HepG2 (cell line): ENCODE measurements around the gene APOA1. TPM values are rescaled to one million over a fixed set of nuclear protein-coding genes. Genes with fewer than 3 reads are reported as not detected.

ENCODE experiments used
- ATAC-seq: fragments of 200-7000 bp; cut with Tn5 transposase; 3 replicates; pipeline ENCODE4 v1.9.1; 2020; ENCODE audit warnings: mild to moderate bottlenecking, moderate library complexity
- BruUV-seq: library from RNA; stranded (reverse); fragments of 400-500 nt; replicated peaks from 2 replicates; lab custom pipeline; 2021; lab: Mats Ljungman, UMichigan
- CTCF ChIA-PET: fragments of 300-600 bp; formaldehyde crosslinking; extraction: SDS; loops from one replicate; lab custom pipeline; 2021; ENCODE audit warnings: low total read pairs, inconsistent platforms, low intra/inter-chr PET ratio; lab: Yijun Ruan, JAX
- POLR2A ChIA-PET: fragments of 350-600 bp; sonication (Branson Sonifier 250); formaldehyde crosslinking; loops from one replicate; lab custom pipeline; 2020; ENCODE audit warnings: antibody characterized with exemption, inconsistent platforms; lab: Yijun Ruan, JAX
- DNase-seq: peaks from one replicate; pipeline ENCODE4 v3.0.0-alpha.2; 2015; ENCODE audit warnings: low spot score
- FAIRE-seq: peaks from 3 replicates; lab custom pipeline; 2011; peaks lifted over from hg19 to GRCh38; lab: Jason Lieb, UNC
- H2AFZ ChIP-seq: one replicate; pipeline ENCODE4 v1.6.1; 2011; ENCODE audit warnings: low read length, inconsistent platforms
- H3K27ac ChIP-seq: fragments of 300-600 bp; 3 replicates; pipeline ENCODE4 v1.8.0; 2011; ENCODE audit warnings: mixed run types, mild to moderate bottlenecking, mixed read lengths, low read length, inconsistent platforms; ENCODE audit not compliant: insufficient read depth; ENCODE audit errors: extremely low read length
- H3K27me3 ChIP-seq, 2 experiments: fragments of 200-600 bp in 1 of 2; 2 replicates in 1 of 2; 3 replicates in 1 of 2; pipeline versions ENCODE4 v1.6.0 to v1.8.0; 2011; ENCODE audit warnings: low read length in 2 of 2, mild to moderate bottlenecking in 2 of 2, moderate library complexity in 2 of 2, inconsistent platforms in 1 of 2; ENCODE audit not compliant: insufficient read depth in 2 of 2, control insufficient read depth in 1 of 2
- H3K36me3 ChIP-seq, 2 experiments: fragments of 200-600 bp in 1 of 2; replicated peaks in 1 of 2; 2 replicates in 1 of 2; 3 replicates in 1 of 2; pipeline versions ENCODE4 v1.5.1 to v1.8.0; 2011; ENCODE audit warnings: low read length in 2 of 2, inconsistent platforms in 1 of 2; ENCODE audit not compliant: insufficient read depth in 2 of 2, control insufficient read depth in 1 of 2
- H3K4me1 ChIP-seq: 2 replicates; pipeline ENCODE4 v1.5.1; 2012; ENCODE audit warnings: low read length, inconsistent platforms; ENCODE audit not compliant: insufficient read depth
- H3K4me2 ChIP-seq: 2 replicates; pipeline ENCODE4 v1.6.0; 2011; ENCODE audit warnings: low read depth, low read length, inconsistent platforms
- H3K4me3 ChIP-seq, 3 experiments: fragments of 200-600 bp in 1 of 3; sonication (generic), shearing (Covaris generic) in 1 of 3; replicated peaks in 1 of 3; 2 replicates each; pipeline ENCODE4 v1.5.1; 2011 to 2016; ENCODE audit warnings: low read length in 3 of 3, inconsistent platforms in 2 of 3, low read depth in 2 of 3, mild to moderate bottlenecking in 2 of 3, control low read depth in 1 of 3, mixed read lengths in 1 of 3; ENCODE audit not compliant: insufficient read depth in 1 of 3
- H3K79me2 ChIP-seq: one replicate; pipeline ENCODE4 v1.6.1; 2011; ENCODE audit warnings: low read length, inconsistent platforms; ENCODE audit not compliant: insufficient read depth
- H3K9ac ChIP-seq: 2 replicates; pipeline ENCODE4 v1.6.0; 2011; ENCODE audit warnings: mild to moderate bottlenecking, low read depth, low read length, inconsistent platforms; ENCODE audit not compliant: insufficient read depth
- H3K9me3 ChIP-seq: 2 replicates; pipeline ENCODE4 v1.5.1; 2012; ENCODE audit warnings: mild to moderate bottlenecking, low read length
- H4K20me1 ChIP-seq: 2 replicates; pipeline ENCODE4 v1.6.0; 2011; ENCODE audit warnings: inconsistent platforms, mild to moderate bottlenecking, low read length, moderate library complexity; ENCODE audit not compliant: insufficient read depth
- PAX8 ChIP-seq: sonication (generic); formaldehyde crosslinking; IDR thresholded peaks from 2 replicates; pipeline ENCODE4 v1.8.0; 2022; ENCODE audit warnings: mild to moderate bottlenecking, missing genetic modification reagents, borderline replicate concordance
- PRPF4 ChIP-seq: fragments of 200-400 bp; formaldehyde crosslinking; IDR thresholded peaks from 2 replicates; pipeline ENCODE4 v1.6.1; 2016; ENCODE audit warnings: low read length, low read depth; ENCODE audit not compliant: poor library complexity, severe bottlenecking
- RBM22 ChIP-seq: fragments of 200-400 bp; formaldehyde crosslinking; optimal IDR thresholded peaks from 2 replicates; pipeline ENCODE3; 2017; ENCODE audit warnings: mild to moderate bottlenecking, low read length, moderate library complexity
- SSRP1 ChIP-seq: IDR thresholded peaks from 2 replicates; pipeline ENCODE4 v1.6.1; 2016; ENCODE audit warnings: control low read depth
- ZFP91 ChIP-seq: sonication (generic); formaldehyde crosslinking; IDR thresholded peaks from 2 replicates; pipeline ENCODE4 v1.9.0; 2022; ENCODE audit warnings: missing genetic modification reagents, mild to moderate bottlenecking, borderline replicate concordance
- ZNF367 ChIP-seq: sonication (generic); formaldehyde crosslinking; IDR thresholded peaks from 2 replicates; pipeline ENCODE4 v1.4.0; 2020; ENCODE audit warnings: missing genetic modification reagents, borderline replicate concordance
- WGBS: methylation state at CpG from one replicate; pipeline ENCODE4 v1.1.6; 2017; ENCODE audit warnings: low lambda C conversion rate; 5-methylcytosine and 5-hydroxymethylcytosine counted together
- in situ Hi-C: cut with HindIII; loops from 2 replicates; pipeline ENCODE4 v1.10.0; 2017; ENCODE audit warnings: low pct_unique_long_range_greater_than_20kb; ENCODE audit not compliant: extremely low pct_ligation_motif_present
- intact Hi-C: fragments of 100-400 bp; cut with micrococcal nuclease; formaldehyde crosslinking; loops from one replicate; pipeline ENCODE4 v1.10.0; 2022; ENCODE audit not compliant: unreplicated experiment
- polyA plus RNA-seq, 8 experiments: library from polyadenylated mRNA; depleted of rRNA in 3 of 8; stranded (reverse) in 7 of 8; unstranded in 1 of 8; fragments of >200 nt; fragmentation: Illumina TruSeq in 4 of 8; extraction: Trizol in 4 of 8; gene quantifications; 2 replicates each; pipeline versions ENCODE4 v1.2.1 to v1.2.3, GENCODE V29; 2011 to 2016; ENCODE audit warnings: low read depth in 4 of 8, missing spikeins in 1 of 8, mixed read lengths in 1 of 8; ENCODE audit not compliant: insufficient read depth in 1 of 8
- total RNA-seq, 5 experiments: library from RNA; depleted of rRNA; stranded (reverse); fragments of >200 nt; fragmentation: Illumina TruSeq; extraction: Trizol; gene quantifications; 2 replicates each; pipeline ENCODE4 v1.2.3, GENCODE V29; 2016; ENCODE audit warnings: low read depth in 1 of 5
- TF ChIP-seq, protein P1 (sequence below): sonication (generic); formaldehyde crosslinking; IDR thresholded peaks from 2 replicates; pipeline ENCODE4 v1.4.0; 2020; ENCODE audit warnings: missing genetic modification reagents, mild to moderate bottlenecking, borderline replicate concordance
- TF ChIP-seq, protein P2 (sequence below): sonication (generic); formaldehyde crosslinking; IDR thresholded peaks from 2 replicates; pipeline ENCODE4 v1.4.0; 2020; ENCODE audit warnings: mild to moderate bottlenecking, missing genetic modification reagents

APOA1 gene
- total and polyA plus RNA-seq, 2 of the 13 experiments (the other 11 are each of a cell fraction or from before 2014, with no cell fraction given), result 1,973 to 5,485 TPM

GRCh38 chr11:116868066-116868465 is 30.6 kb upstream of the APOA1 start (continued):
- TF ChIP-seq ZFP91 (no peak), PRPF4 (no peak), PAX8 (CRISPR knock-in tag) (no peak), SSRP1 (CRISPR knock-in tag) (no peak)
- TF ChIP-seq, protein P1, sequence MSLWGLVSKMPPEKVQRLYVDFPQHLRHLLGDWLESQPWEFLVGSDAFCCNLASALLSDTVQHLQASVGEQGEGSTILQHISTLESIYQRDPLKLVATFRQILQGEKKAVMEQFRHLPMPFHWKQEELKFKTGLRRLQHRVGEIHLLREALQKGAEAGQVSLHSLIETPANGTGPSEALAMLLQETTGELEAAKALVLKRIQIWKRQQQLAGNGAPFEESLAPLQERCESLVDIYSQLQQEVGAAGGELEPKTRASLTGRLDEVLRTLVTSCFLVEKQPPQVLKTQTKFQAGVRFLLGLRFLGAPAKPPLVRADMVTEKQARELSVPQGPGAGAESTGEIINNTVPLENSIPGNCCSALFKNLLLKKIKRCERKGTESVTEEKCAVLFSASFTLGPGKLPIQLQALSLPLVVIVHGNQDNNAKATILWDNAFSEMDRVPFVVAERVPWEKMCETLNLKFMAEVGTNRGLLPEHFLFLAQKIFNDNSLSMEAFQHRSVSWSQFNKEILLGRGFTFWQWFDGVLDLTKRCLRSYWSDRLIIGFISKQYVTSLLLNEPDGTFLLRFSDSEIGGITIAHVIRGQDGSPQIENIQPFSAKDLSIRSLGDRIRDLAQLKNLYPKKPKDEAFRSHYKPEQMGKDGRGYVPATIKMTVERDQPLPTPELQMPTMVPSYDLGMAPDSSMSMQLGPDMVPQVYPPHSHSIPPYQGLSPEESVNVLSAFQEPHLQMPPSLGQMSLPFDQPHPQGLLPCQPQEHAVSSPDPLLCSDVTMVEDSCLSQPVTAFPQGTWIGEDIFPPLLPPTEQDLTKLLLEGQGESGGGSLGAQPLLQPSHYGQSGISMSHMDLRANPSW, result no peak
- TF ChIP-seq, all 625 proteins: peak for 0

DNA sequence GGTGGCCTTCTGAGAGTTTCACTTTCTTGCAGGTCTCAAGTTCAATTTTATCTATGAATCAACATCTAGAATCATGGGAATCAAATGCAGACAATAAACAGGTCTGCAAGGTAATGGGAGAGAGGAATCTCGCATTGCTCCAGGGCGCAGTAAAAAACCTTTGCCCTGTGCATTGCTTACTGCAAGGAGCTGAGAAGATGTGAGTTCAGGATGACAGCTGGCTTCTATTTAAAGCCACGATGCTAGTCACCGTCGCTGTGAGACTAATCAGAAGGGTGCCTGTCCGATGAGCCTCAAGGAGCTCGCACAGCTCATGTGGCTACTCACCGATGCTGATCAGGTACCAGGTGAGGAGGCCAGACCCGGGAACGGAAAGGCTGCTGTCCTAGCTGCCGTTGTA is 30.2 kb upstream of the APOA1 start:
- H3K27me3 ChIP-seq, result no peaks in the 10 kb centered on the region
- no peak overlapping the region for H3K9ac ChIP-seq
- H2AFZ ChIP-seq, result no peak overlapping the region
- in situ Hi-C loops, result no loop called here
- peaks cover 20% of the 10 kb centered on the region for H3K4me1 ChIP-seq
- CTCF ChIA-PET, result no interaction called here
- WGBS, result 94% methylated on average over 7 of the region's 11 CpGs
- TF ChIP-seq RBM22, result peak; percentile 48
- no peak for TF ChIP-seq ZNF367 (CRISPR knock-in tag)
- TF ChIP-seq, protein P2, sequence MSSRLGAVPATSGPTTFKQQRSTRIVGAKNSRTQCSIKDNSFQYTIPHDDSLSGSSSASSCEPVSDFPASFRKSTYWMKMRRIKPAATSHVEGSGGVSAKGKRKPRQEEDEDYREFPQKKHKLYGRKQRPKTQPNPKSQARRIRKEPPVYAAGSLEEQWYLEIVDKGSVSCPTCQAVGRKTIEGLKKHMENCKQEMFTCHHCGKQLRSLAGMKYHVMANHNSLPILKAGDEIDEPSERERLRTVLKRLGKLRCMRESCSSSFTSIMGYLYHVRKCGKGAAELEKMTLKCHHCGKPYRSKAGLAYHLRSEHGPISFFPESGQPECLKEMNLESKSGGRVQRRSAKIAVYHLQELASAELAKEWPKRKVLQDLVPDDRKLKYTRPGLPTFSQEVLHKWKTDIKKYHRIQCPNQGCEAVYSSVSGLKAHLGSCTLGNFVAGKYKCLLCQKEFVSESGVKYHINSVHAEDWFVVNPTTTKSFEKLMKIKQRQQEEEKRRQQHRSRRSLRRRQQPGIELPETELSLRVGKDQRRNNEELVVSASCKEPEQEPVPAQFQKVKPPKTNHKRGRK (CRISPR knock-in tag), result no peak
- TF ChIP-seq, all 625 proteins: peak for 1
- FAIRE-seq, result no peak
- Histone ChIP-seq H3K9me3 (no peaks in the 10 kb centered on the region), H3K27ac (no peak overlapping the region), H3K36me3 (peaks cover 22 to 84% of the 10 kb centered on the region in 2 experiments), H3K4me3 (no peak overlapping the region), H3K79me2 (no peaks in the 10 kb centered on the region), H4K20me1 (no peaks in the 10 kb centered on the region), H3K4me2 (no peak overlapping the region)
- no TSS peak for BruUV-seq
- no peak for ATAC-seq
- intact Hi-C loops, result no loop called here
- POLR2A ChIA-PET, result no interaction called here
- no peak for DNase-seq
